Kidney (tissue), 14 donors: ENCODE data around the gene SNAPC4. TPM values are rescaled to one million over a fixed set of nuclear protein-coding genes. Genes with fewer than 3 reads are reported as not detected.

Experiments used
- DNase-seq, 5 donors: peaks; one replicate each; pipeline ENCODE4 v3.0.0-alpha.2; 2013 to 2020
- FAIRE-seq: peaks from 2 replicates; lab custom pipeline; 2012; peaks lifted over from hg19 to GRCh38; lab: Jason Lieb, UNC
- H3K27ac ChIP-seq, 2 donors: one replicate each; pipeline ENCODE4 v1.7.0; 2013; ENCODE audit warnings: low read depth in 2 of 2, low read length in 2 of 2, inconsistent platforms in 1 of 2
- H3K27me3 ChIP-seq: one replicate; pipeline ENCODE4 v1.7.1; 2013; ENCODE audit warnings: low read length, inconsistent platforms; ENCODE audit not compliant: control insufficient read depth, insufficient read depth
- H3K36me3 ChIP-seq, 3 donors: one replicate each; pipeline versions ENCODE4 v1.7.0 to v1.7.1; 2013; ENCODE audit warnings: low read length in 3 of 3, control low read depth in 1 of 3, inconsistent platforms in 1 of 3; ENCODE audit not compliant: insufficient read depth in 3 of 3, control insufficient read depth in 2 of 3
- H3K4me1 ChIP-seq, 3 donors: one replicate each; pipeline versions ENCODE4 v1.7.0 to v1.7.1; 2013; ENCODE audit warnings: low read length in 3 of 3, inconsistent platforms in 1 of 3, low read depth in 1 of 3; ENCODE audit not compliant: control insufficient read depth in 2 of 3, insufficient read depth in 2 of 3
- H3K4me3 ChIP-seq, 3 donors: one replicate each; pipeline versions ENCODE4 v1.7.0 to v1.8.1; 2013; ENCODE audit warnings: low read length in 3 of 3, control low read depth in 1 of 3, inconsistent platforms in 1 of 3
- H3K9ac ChIP-seq, 3 donors: one replicate each; pipeline versions ENCODE4 v1.7.0 to v1.7.1; 2013; ENCODE audit warnings: low read length in 3 of 3, control low read depth in 1 of 3, inconsistent platforms in 1 of 3
- H3K9me3 ChIP-seq, 3 donors: one replicate each; pipeline versions ENCODE4 v1.7.0 to v1.7.1; 2013; ENCODE audit warnings: low read length in 3 of 3, control low read depth in 1 of 3, inconsistent platforms in 1 of 3; ENCODE audit not compliant: control insufficient read depth in 2 of 3, insufficient read depth in 1 of 3
- intact Hi-C: fragments of 100-400 bp; cut with DNase I; formaldehyde crosslinking; loops from one replicate; pipeline ENCODE4 v1.11.1; 2022
- polyA plus RNA-seq: library from polyadenylated mRNA; stranded (reverse); fragments of 350-450 nt; fragmentation: Illumina TruSeq; extraction: RNeasy Lipid Tissue Mini Kit (QIAGEN cat#74804); gene quantifications from one replicate; pipeline ENCODE4 v1.2.3, GENCODE V29; 2014; ENCODE audit warnings: low read depth, low replicate concordance; ENCODE audit not compliant: insufficient read depth
- total RNA-seq: library from RNA; stranded (reverse); fragmentation: NEBNext Ultra II Directional; extraction: Animal tissue kit (Norgen Biotek cat#: 25700); gene quantifications from one replicate; pipeline ENCODE4 v1.2.1, GENCODE V29; 2021
- TF ChIP-seq, protein P1 (sequence below): IDR thresholded peaks from 3 replicates; pipeline ENCODE4 v1.5.1; 2012; ENCODE audit warnings: mild to moderate bottlenecking, moderate library complexity, borderline replicate concordance; ENCODE audit not compliant: insufficient read depth; ENCODE audit errors: extremely low read depth
- donor health status: control.
- donor health status: control.
- donor health status: control.
- donor health status: control.
- donor health status: control.
- donor health status: DM: yes; HTN: yes; CAD: no.
- donor health status: Normal renal cell carcinoma (clear cell type).

The SNAPC4 gene
- total and polyA plus RNA-seq, 2 donors from 2014 or later, result 3.2 to 11.0 TPM

DNA sequence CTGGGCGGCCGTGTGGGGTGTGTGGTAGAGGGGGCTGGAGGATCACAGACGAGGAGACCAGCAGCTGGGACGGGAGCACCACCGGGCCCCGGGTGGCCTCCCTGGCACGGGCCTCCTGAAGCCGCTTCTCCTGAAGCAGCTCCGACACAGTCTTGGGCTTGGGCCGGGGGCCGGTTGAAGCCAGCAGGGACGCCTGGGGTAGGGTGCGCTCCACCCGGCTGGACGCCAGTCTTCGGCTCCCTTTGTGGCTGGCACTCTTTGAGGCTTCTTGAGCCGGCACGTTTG lies 21.0 kb downstream of the SNAPC4 start:
- TF ChIP-seq, protein P1, sequence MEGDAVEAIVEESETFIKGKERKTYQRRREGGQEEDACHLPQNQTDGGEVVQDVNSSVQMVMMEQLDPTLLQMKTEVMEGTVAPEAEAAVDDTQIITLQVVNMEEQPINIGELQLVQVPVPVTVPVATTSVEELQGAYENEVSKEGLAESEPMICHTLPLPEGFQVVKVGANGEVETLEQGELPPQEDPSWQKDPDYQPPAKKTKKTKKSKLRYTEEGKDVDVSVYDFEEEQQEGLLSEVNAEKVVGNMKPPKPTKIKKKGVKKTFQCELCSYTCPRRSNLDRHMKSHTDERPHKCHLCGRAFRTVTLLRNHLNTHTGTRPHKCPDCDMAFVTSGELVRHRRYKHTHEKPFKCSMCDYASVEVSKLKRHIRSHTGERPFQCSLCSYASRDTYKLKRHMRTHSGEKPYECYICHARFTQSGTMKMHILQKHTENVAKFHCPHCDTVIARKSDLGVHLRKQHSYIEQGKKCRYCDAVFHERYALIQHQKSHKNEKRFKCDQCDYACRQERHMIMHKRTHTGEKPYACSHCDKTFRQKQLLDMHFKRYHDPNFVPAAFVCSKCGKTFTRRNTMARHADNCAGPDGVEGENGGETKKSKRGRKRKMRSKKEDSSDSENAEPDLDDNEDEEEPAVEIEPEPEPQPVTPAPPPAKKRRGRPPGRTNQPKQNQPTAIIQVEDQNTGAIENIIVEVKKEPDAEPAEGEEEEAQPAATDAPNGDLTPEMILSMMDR, result no peak
- Histone ChIP-seq H3K4me1 (peaks cover 0 to 2% (median 0%) of the 10 kb centered on the region in 3 donors), H3K27ac (no peak overlapping the region), H3K9ac (no peak overlapping the region), H3K9me3 (no peaks in the 10 kb centered on the region), H3K36me3 (peaks cover 0 to 2% (median under 1%) of the 10 kb centered on the region in 3 donors), H3K27me3 (no peaks in the 10 kb centered on the region), H3K4me3 (no peak overlapping the region)
- intact Hi-C loops, result no loop called here
- no peak for FAIRE-seq
- DNase-seq, result peak in 1 of 5 donors; percentile 74

DNA sequence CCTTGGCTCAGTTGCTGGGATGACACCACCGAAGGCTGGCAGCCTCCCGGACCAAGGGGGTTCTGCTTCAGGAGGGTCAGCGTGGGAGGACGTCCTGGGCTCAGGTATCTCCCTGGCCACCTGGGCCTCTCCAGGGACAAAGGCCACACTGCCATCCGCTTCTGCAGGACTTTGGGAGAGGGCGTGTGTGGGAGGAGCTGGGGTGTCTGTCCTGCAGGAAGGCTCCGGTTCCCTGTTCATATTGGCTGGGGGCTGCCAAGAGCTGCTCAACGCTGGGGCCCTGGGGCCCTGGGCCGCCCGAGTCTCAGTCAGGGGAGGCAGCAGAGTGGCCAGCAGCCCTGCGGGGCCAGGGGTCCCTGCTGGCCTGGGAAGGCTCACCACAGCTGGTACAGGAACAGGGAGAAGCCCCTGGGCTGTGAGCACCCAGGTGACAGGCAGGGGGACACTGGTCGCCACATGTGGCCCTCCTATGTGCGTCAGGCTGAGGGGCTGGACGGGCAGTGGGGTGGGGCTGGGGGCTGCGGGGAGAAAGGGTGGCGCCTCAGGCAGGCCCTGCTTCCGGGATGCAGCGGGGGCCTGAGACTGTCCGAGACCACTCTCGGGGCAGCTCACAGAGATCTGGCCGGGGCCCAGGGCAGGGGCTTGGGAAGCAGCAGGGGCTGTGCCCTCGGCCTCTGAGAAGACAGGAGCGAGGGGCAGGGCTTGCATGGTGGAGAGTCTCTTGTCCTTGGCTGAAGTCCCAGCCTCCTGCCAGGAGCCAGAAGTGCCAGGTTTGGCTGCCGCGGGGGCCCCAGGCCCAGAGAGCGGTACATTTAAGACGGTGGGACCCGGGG lies 21.6 kb downstream of the SNAPC4 start:
- Histone ChIP-seq H3K4me3 (no peak overlapping the region), H3K9ac (no peak overlapping the region), H3K36me3 (peaks cover 0 to 2% (median 0%) of the 10 kb centered on the region in 3 donors), H3K4me1 (peaks cover 0 to 2% (median 0%) of the 10 kb centered on the region in 3 donors), H3K27me3 (no peaks in the 10 kb centered on the region), H3K9me3 (no peaks in the 10 kb centered on the region), H3K27ac (no peak overlapping the region)
- FAIRE-seq (no peak), DNase-seq (peak in 3 of 5 donors; percentile 67 to 75 (median 74))
- intact Hi-C loops, result no loop called here
- TF ChIP-seq, protein P1, result no peak

DNA sequence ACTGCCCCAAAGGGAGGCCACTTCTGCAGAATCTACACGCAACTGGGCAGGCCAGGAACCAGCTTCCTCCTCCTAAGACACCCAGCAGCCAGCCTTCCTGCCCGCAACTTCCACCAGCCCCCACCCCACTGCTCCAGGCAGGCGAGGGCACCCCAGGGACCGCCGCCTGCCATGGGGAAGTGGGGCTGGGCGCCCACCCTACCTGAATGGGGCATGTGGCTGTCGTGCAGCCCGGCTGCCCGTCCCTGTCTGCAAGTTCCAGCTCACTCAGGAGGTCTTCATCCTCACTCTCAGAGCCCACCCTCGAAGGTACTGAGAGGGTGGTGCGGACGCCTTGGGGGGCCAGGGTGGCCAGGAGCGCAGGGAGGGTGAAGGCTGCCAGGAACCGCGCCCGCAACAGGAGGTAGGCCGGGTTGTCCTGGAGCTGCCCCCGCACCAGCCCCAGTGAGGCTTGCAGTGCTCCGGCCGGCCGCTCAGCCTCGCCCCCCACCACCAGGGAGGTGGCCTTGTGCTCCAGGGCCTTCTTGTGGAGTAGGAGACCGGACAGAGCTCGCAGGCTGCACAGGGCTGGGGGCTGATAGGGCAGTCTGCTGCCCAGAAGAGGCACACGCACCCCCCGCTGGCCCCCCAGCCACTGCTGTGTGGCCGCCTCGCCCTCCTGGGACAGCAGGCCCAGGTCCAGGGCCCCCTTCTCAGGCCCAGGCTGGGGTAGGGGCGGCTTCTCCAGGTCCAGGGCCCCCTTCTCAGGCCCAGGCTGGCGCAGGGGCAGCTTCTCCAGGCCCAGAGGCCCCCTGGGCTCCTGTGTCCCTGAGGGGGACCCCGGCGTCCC lies 22.4 kb downstream of the SNAPC4 start:
- H3K36me3 ChIP-seq, result peaks cover 0 to 2% (median 0%) of the 10 kb centered on the region in 3 donors
- no peak overlapping the region for H3K4me3 ChIP-seq
- TF ChIP-seq, protein P1, result no peak
- H3K27ac ChIP-seq, result no peak overlapping the region
- FAIRE-seq, result no peak
- intact Hi-C loops, result no loop called here
- no peak for DNase-seq
- H3K9ac ChIP-seq, result no peak overlapping the region
- H3K4me1 ChIP-seq, result peaks cover 0 to 9% (median 3%) of the 10 kb centered on the region in 3 donors
- no peaks in the 10 kb centered on the region for H3K9me3 ChIP-seq
- no peaks in the 10 kb centered on the region for H3K27me3 ChIP-seq
